Activated CD4-positive, alpha-beta T cell treated with anti-CD3 and anti-CD28 coated beads, Interleukin-2, amount 50 U/mL, for 48 hours (primary cell): ENCODE data around the gene MYO1A.
"Not testable (repeated sequence)": the region's sequence is repeated elsewhere in the genome, so short reads cannot be mapped to it uniquely, and the experiment has no call there.

Source experiments
- DNase-seq, 2 experiments: peaks; one replicate each; pipeline ENCODE4 v3.0.0-alpha.2; 2020

MYO1A gene

DNA sequence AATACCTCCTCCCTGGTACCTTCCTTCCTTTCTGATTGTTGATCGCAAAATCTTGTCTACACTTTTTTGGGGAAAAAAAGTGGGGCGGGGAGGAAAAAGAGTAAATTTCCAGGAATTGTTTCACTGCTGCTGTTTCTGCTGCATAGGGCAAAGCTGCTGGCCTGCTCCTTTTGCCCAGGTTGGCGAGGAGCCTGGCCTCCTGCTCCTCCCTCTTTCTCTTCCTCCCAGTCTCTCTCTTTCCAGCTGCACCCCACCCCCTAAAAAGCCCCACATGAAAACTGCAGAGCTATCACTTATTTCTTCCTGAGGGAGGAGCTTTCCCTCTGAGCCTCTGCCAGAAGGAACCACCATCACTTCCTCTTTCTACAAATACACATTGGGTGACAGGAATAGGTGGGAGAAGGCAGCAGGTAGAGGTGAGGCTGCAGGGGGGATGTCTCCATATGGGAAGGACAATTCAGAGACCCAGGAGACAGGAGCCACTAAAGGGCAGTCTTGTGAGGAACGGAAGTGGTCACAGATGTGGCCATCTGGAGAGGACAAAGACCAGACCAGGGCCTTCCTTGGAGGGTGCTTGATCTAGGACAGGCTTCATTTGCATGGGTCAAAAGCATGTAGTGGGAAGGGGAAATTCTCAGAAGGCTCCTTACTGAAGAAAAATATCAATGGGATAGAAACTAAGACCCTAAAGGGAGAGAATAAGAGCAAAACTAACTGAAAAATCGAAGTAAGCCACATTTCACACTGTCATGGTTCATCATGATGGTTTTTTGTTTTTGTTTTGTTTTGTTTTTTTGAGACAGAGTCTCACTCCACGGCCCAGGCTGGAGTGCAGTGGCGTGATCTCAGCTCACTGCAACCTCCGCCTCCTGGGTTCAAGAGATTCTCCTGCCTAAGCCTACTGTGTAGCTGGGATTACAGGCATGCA, 58.3 kb downstream of the MYO1A start:
- no peak for DNase-seq

DNA sequence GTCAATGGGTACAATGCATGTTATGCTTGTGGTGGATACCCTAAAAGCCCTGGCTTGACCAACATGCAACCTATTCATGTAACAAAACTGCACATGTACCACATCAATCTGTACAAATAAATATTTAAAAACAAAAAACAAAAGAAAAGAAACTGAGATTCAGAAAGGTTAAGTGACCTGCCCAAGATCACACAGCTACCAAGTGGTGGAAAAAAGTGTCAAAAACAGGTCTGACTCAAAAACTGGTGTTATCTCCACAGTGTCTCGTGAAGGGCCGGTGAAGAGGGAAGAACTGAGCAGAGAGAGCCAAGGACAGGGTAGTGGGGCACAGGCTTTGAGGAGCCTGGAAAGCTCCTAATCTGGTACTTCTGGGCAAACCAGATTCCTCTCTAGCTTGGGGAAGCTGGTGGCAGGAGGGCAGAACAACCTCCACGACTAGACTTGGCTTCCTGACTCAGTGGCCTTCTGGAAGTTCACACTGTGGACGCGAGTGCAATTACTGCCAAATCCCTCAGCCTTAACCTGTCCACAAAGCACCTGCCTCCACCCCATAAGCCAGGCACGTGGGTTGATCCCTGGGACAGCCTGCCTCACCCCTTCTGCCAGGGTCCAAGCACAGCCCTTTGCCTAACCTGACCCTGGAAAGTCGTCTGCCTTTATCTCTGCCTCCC, 59.1 kb downstream of the MYO1A start:
- no peak for DNase-seq

DNA sequence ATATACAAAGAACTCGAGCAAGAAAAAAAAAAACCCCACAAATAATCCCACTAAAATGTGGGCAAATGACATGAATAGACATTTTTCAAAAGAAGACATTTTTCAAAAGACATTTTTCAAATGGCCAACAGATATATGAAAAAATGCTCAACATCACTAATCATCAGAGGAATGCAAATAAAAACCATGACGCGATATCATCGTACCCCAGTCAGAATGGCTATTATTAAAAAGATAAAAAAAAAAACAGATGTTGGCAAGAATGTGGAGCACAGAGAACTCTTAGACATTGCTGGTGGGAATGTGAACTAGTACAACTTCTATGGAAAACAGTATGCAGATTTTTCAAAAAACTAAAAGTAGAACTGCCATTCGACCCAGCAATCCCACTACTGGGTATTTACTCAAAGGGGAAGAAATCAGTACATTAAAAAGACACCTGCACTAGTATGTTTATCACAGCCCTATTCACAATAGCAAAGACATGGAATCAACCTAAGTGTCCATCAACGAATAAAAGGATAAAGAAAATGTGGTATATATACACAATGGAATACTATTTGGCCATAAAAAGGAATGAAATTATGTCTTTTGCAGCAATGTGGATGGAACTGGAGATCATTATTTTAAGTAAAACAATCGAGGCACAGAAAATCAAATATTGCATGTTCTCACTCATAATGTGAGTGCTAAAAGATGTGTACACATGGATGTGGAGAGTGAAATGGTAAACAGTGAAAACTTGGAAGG, 59.9 kb downstream of the MYO1A start:
- no peak for DNase-seq

DNA sequence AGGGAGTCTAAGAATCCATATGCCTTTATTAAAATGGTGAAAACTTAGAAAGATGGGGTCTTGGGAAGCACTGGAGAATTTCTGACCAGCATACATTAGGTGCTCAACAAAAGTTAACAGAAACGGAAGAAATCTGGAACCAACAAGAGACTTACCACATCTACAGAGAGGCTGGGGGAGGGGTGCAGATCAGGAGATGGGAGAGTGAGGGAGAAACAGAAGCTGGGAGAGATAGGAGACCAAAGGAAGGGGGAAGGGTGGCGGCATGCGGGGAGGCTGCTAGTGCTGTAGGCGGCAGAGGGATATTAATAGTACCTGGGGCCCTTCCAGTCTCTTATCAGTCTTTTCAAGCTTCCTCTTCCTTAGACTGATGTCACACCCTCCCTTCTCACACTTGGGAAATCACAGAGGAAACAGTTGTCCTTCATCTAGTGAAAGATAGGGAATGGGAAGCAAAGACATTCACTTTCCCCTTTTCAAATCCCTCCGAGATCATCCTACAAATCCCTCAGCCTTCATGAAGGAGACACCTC, 61.7 kb downstream of the MYO1A start:
- no peak for DNase-seq

DNA sequence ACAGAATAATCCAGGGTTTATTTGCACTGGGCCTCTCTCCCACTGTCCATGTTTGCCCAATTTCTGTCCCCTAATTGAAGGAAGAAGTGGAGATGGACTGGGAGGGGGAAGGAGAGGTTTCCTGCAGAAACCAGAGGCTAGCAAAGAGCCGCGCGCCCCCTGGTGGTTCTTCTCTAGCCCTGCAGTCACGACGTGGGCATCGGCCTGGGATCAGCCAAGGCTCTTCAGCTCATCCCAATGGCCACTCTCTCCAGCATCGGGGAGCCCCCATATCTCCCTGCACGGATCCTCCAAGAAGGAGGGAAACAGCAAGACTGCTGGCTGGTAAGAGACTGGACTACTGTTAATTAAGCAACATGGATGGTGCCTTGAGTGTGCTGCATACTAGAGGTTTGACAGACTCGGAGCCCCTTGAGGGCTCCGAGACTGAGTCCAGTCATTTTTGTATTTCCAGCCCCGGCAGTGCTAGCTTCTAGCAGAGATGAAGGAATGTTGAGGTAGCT, 62.3 kb downstream of the MYO1A start:
- peak; percentile 81 to 84 for DNase-seq

DNA sequence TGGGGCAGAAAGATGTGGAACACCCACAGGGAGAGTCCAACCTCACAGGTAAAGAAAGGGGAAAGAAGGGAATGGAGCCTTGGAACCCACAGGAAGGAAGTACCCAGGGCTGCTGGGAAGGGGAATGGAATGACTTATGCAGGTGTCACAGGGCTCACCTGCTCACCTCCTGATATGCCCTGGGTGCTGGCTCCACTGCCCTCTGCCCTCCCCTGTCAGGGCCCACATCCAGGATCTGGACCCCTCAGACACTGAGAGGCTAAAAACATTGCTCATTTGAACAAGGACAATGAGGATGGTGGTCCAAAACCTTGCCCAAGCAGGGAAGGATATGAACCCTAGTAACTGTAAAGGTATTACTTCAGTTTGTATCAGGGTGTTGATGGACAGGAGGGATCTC, 62.9 kb downstream of the MYO1A start:
- DNase-seq = no peak

DNA sequence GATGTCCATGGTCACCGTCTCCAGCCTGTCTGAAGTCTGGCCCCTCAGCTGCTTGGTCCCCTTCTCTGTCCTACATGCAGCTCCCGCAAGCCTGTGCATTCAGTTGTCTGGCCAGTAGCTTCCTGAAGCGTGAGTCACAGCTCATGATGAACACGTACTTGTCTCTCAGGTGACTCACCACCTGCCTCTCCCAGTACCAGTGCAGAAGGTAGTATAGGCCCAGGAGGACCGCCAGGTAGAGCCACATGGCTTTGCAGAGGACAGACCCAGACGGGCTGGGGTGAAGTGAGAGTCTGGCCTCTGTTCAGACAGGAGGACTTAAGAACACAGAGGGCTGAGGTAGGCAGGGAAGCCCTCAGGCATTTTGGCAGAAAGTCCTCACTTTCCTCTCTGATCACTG, 64.2 kb downstream of the MYO1A start:
- not testable (repeated sequence) for DNase-seq

DNA sequence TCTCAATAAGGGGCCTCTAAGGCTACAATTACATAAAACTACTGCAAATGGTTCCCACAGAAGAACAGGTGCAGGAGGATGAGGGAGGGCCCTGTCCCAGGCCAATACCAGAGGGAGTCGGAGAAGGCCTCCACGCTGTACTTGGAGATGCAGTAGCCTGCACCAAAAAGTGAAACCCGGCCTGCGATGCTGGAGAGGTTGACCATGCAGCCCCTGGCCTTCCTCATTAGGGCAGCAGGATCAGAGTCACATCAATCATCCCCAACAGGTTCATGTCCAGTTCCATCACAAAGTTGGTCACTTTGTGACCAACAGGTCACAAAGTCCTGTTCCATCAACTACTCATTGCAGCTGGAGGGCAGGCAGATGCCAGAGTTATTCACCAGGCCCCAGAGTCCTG, 66.5 kb downstream of the MYO1A start:
- no peak for DNase-seq

DNA sequence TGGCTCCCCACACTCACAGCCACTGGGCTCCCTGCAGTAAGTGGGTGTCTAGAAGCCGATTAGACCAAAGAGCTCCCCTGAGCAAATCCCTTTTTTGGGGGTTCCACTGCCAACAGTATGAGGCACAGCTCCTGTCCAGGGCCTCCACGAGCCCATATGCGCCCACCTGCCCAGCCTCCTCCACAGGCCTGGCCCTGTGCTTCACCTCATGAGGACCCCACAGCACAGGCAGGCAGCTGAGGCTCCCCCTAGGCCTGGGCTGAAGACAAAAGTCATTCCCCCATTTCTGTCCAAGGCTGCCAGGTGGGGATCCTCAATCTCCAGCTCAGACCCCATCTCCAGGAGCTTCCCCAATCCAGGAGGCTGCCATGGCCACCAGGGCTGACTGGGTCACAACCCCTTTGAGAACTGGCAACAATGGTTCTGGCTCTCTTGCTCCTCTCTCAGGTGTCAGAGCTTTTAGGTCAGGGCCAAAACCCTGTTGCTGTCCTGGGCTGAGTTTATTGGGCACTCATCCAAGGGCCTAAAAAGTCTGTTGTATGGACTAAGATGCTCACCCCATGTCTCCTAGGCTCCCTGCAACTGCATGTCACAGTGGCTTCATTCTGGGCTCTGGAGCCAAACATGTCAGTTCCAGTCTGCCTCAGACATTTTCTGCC, 67.2 kb downstream of the MYO1A start:
- not testable (repeated sequence) for DNase-seq

DNA sequence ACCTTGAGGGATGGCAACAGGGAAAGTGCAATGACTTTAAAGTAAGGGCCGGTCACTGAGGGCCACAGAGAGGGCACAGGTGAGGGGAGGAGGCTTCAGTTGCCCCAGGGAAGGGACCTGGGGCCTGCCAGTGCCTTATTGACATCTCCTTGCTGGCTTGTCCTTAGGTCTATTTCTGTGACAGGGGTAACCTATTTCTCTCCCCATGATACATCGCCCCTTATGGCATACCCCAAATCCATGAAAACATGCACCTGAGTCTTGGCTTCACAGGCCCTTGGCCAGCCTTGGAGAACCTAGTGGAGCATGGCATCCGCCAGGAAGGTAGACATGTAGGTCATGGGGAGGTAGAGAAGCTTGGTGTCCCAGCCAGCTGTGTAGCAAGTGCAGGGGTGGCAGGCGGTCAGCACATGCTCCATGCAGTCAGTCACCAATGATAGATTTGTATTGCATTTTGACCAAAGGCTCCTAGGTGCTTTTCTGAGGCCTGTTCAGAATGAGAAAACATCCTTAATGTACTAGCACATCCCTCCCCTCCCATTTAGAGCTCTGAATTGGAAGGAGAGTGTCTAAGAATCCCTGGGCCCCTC, 68.9 kb downstream of the MYO1A start:
- no peak for DNase-seq

DNA sequence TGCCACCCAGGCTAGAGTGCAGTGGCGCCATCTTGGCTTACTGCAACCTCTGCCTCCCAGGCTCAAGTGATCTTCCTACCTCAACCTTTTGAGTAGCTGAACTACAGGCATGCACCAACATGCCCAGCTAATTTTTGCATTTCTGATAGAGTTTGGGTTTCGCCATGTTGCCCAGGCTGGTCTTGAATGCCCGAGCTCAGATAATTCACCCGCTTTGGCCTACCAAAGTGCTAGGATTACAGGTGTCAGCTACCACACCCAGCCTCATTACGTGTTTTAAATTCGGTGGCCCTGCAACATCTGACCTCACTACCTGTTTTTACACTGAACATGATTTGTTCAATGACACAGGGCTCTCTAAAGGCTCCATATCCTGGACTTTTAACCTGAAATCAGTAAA, 69.7 kb downstream of the MYO1A start:
- DNase-seq = no peak

DNA sequence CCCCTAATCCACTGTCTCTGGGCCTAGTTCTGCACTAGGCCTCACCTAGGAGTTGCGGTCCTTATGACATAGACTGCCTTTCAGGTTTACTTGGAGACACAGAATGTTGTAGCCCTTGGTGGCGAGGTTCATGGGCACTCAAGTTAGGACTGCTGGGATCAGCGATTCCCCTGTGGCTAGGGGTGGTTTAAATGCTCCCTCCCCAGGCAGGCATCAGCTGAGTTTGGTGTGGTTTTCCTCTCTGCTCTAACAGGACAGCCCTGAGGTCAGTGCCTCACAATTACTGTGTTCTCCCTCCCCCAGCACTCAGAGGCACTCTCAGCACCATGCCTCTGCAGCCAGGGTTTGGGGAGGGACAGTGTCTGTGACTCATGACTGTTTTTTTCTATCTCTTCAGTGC, 70.3 kb downstream of the MYO1A start:
- DNase-seq = no peak
